Activated CD8-positive, alpha-beta T cell treated with anti-CD3 and anti-CD28 coated beads, Interleukin-2, amount 10 ng/mL, durations not matched to agents 7 days and 5 days (primary cell): Measurements from ENCODE around the gene DSCAML1. TPM values are rescaled to one million over a fixed set of nuclear protein-coding genes. Genes with fewer than 3 reads are reported as not detected.

ENCODE experiments used
- ATAC-seq: fragments of 150-1000 bp; cut with Tn5 transposase; one replicate; pipeline ENCODE4 v1.10.0; 2021; ENCODE audit warnings: moderate library complexity
- CTCF ChIA-PET: fragments of 350-600 bp; sonication (Branson Sonifier 250); formaldehyde crosslinking; loops from one replicate; lab custom pipeline; 2021; ENCODE audit warnings: antibody characterized with exemption; lab: Charles Lee
- POLR2A ChIA-PET: fragments of 350-600 bp; sonication (Branson Sonifier 250); formaldehyde crosslinking; loops from one replicate; lab custom pipeline; 2021; ENCODE audit warnings: antibody characterized with exemption; lab: Charles Lee
- DNase-seq: peaks from one replicate; pipeline ENCODE4 v3.0.0-alpha.2; 2020
- H3K27ac Mint-ChIP-seq: one replicate; pipeline ENCODE4 v1.8.0; 2021; ENCODE audit warnings: mild to moderate bottlenecking, mixed read lengths
- H3K27me3 Mint-ChIP-seq: one replicate; pipeline ENCODE4 v1.8.0; 2021; ENCODE audit warnings: low read depth, mixed read lengths
- H3K36me3 Mint-ChIP-seq: one replicate; pipeline ENCODE4 v1.8.0; 2021; ENCODE audit warnings: low read depth, mixed read lengths
- H3K4me1 Mint-ChIP-seq: one replicate; pipeline ENCODE4 v1.8.0; 2021; ENCODE audit warnings: low read depth, mixed read lengths
- H3K4me3 Mint-ChIP-seq: one replicate; pipeline ENCODE4 v1.8.0; 2021; ENCODE audit warnings: mild to moderate bottlenecking, mixed read lengths
- H3K9me3 Mint-ChIP-seq: one replicate; pipeline ENCODE4 v1.8.0; 2022; ENCODE audit warnings: mixed read lengths; ENCODE audit not compliant: insufficient read depth
- total RNA-seq, 2 experiments: library from RNA; stranded (reverse); gene quantifications; one replicate each; pipeline ENCODE4 v1.2.3, GENCODE V29; 2021

DSCAML1 gene
- total RNA-seq, 2 experiments from 2014 or later = 0.16 to 0.37 TPM

DNA sequence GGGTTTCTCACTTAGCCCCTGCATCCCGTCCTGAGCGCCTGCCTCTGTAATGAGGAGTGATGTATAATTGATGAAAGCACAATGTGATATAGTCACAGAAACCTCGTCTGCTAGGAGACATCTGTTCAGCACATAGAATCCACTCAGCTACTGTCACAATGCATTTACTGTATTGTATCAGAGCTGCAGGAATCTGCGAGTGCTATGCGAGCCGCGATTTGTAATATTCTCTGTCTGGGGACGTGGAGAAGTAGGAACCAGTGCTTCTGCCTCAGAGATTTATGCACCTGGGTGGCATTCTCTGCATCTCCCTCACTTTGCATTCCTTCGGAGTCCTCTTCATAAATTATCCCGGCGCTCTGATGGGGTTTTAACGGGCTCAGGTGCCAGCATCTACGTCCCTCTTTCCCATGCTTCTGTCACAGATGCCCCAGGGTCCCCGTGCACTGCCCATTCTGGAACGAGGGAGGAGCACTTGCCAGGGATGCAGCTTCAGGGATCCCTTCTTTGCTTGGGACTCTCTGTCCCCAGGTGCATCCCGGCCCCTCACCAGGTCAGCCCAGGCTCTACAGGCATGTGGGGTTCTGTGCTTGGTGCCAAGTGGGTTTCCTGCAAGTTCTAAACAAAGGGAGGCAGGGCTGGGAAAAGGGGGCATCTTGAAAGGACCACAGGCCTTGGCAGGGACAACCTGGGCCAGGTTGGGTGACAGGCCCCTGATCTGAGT, 205.5 kb downstream of the DSCAML1 start:
- CTCF ChIA-PET = no interaction called here
- ATAC-seq (no peak), DNase-seq (no peak)
- Mint-ChIP-seq H3K27me3 (peaks cover 9% of the 10 kb centered on the region), H3K4me3 (no peak overlapping the region), H3K9me3 (no peaks in the 10 kb centered on the region), H3K27ac (no peak overlapping the region), H3K4me1 (no peaks in the 10 kb centered on the region), H3K36me3 (no peaks in the 10 kb centered on the region)
- POLR2A ChIA-PET = interaction anchor here (0.7 kb wide), 1 partner anchor 16 kb away, joined by 3 read pairs; no protein-coding TSS in a partner anchor

DNA sequence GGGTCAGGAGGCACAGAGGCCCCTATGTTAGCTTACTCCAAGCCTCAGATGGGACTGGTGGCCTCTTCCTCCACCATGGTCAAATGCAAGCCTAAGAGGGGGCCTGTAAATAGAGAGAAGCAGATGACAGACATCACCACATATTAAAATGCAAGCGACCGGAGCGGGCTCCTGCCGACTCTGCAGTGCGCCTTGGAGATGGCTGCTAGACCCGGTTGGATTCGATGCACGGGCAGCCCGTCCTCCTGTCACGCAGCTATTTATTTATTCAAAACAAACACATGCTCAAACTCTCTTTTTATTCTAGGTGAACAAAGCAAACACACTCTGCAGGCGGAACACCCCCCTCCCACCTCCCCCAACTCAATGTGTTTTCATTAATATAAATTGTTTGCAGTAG, 208.0 kb downstream of the DSCAML1 start:
- no peaks in the 10 kb centered on the region for H3K36me3 Mint-ChIP-seq
- H3K9me3 Mint-ChIP-seq = no peaks in the 10 kb centered on the region
- H3K27ac Mint-ChIP-seq = no peak overlapping the region
- H3K4me3 Mint-ChIP-seq = no peak overlapping the region
- DNase-seq = no peak
- ChIA-PET CTCF (no interaction called here), POLR2A (no interaction called here)
- H3K4me1 Mint-ChIP-seq = no peaks in the 10 kb centered on the region
- no peaks in the 10 kb centered on the region for H3K27me3 Mint-ChIP-seq
- ATAC-seq = no peak

DNA sequence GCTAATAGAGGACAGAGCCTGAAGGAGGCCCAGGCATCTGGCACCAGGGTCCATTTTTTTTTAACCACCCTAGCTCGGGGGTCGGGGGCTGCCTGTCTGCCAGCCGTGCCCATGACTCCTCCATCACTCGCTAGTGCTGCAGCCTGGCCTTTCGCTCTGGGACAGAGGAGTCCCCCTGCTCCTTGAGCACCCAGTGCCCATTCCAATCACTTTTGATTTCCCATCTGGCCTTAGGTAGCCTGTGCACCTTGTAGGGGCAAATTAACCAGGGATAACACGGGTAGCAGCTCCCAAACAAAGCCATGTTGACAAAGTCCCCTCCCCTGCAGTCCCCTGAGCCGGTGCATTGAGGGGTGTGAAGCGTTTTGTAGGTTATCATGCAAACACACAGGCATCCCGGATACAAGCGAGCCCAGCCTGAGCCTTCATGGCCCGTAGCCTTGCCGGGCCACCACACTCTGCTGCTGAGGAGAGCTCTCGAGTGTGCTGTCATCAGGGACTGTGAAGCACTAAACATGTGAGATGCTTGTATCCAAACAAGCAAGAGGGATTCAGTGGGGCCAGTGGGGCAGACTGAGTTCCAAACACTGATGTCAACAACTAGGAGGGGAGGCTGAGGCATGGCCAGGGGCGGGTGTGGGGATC, 208.7 kb downstream of the DSCAML1 start:
- ATAC-seq = no peak
- POLR2A ChIA-PET = no interaction called here
- H3K27ac Mint-ChIP-seq = no peak overlapping the region
- no peaks in the 10 kb centered on the region for H3K27me3 Mint-ChIP-seq
- DNase-seq = no peak
- H3K4me3 Mint-ChIP-seq = no peak overlapping the region
- no peaks in the 10 kb centered on the region for H3K36me3 Mint-ChIP-seq
- H3K4me1 Mint-ChIP-seq = no peaks in the 10 kb centered on the region
- CTCF ChIA-PET = no interaction called here
- H3K9me3 Mint-ChIP-seq = no peaks in the 10 kb centered on the region

DNA sequence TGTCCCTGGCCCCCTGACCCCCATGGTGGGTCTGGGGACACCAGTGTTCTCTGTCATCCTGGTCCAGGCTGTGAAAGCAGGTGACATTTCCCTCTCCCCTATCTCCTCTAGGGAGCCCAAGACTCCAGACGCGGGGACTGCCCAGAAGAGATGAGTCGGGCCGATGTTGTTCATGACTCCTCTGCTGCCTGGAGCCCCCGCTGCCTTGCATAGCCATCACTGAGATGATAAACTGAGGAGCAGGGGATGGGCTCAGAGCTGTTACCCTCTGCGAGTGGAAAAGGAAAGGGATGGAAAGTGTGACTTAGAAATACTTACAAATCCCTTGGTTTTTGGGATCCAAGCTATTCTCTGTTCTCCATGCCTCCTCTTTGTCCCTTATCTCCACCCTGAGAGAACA, 209.6 kb downstream of the DSCAML1 start:
- H3K4me1 Mint-ChIP-seq = no peaks in the 10 kb centered on the region
- H3K4me3 Mint-ChIP-seq = no peak overlapping the region
- ATAC-seq = no peak
- H3K9me3 Mint-ChIP-seq = no peaks in the 10 kb centered on the region
- ChIA-PET POLR2A (no interaction called here), CTCF (no interaction called here)
- no peaks in the 10 kb centered on the region for H3K27me3 Mint-ChIP-seq
- H3K36me3 Mint-ChIP-seq = no peaks in the 10 kb centered on the region
- no peak for DNase-seq
- no peak overlapping the region for H3K27ac Mint-ChIP-seq

DNA sequence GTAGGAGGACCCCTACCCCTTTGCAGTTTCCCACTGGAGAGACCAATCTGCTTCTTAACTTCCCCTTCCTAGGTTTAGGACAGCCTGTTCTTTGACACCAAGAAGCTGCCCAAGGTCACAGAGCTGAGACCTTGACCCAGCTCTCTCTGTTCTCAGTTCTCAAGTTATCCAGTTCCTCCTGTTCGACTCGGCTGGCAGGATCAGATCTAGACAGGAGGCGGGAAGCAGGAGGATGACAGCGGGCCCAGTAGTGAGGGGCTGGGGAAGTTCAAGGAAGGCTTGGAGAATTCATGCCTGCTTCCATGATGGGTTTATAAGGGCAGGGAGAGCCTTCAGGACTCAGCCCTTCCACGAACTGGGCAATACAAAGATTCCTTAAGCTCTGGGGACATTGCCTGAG, 210.6 kb downstream of the DSCAML1 start:
- no peak for ATAC-seq
- CTCF ChIA-PET = no interaction called here

DNA sequence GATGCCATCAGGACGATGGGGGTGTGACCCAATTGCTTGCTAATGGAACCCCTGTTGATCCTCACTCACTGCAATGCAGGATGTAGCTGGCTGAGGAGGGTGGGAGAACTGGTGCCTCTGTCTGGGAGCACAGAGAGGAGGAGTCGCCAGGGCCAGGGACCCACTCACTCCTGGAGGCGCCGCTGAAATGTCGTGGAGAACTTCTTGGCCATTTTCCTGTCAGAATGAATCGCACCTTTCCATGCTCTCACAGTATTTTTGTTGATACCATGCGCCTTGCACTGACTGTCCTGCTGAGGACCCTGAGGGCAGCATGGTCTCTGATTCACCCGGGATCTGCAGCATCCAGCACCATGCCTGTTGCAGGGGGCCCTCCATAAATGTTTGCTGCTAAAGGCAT, 211.4 kb downstream of the DSCAML1 start:
- DNase-seq (no peak), ATAC-seq (no peak)
- Mint-ChIP-seq H3K4me1 (no peaks in the 10 kb centered on the region), H3K9me3 (no peaks in the 10 kb centered on the region), H3K4me3 (no peak overlapping the region), H3K27ac (no peak overlapping the region), H3K27me3 (no peaks in the 10 kb centered on the region), H3K36me3 (no peaks in the 10 kb centered on the region)
- CTCF ChIA-PET = interaction anchor here (1.0 kb wide), 1 partner anchor 11 kb away, joined by 3 read pairs; no protein-coding TSS in a partner anchor
- POLR2A ChIA-PET = no interaction called here

More for the DNA sequence above, 210.6 kb downstream of the DSCAML1 start:
- Mint-ChIP-seq H3K27ac (no peak overlapping the region), H3K4me3 (no peak overlapping the region), H3K4me1 (no peaks in the 10 kb centered on the region), H3K27me3 (no peaks in the 10 kb centered on the region), H3K36me3 (no peaks in the 10 kb centered on the region), H3K9me3 (no peaks in the 10 kb centered on the region)
- DNase-seq = no peak
- POLR2A ChIA-PET = no interaction called here

DNA sequence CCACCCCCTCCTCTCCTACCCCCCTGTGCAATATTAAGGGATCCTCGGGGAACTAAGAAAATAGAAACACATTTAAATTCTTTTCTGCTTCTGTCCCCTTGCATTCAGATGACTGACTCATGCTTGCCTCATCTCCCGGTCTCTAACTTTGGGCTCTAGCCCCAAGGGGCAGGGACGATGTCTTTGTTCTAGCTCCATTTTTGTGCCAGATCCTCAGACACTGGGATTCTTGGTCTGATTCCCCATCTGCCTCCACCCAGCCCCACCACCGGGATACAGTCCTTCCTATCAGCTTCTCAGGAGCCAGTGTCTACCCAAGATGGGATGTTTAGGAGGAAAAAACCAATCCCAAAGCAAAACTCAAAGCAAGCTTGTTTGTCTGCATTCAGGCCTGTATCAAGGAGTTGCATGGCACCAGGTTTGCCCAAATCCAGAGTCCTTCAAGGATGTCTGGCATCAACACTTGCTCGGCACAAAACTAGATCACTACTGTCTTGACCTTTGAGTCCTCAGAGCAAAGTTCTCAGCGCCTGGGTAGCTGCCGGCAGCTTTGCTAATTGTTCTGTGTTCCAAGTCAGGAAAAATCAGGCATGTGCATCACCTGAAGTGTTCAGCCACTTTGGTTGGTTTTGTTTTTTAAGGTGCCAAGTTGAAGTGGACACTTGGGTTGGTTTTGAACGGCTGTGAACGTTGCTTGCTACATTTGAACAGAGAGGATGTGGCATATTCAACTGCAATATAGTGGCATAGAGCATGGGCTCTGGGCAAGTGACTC, 212.8 kb downstream of the DSCAML1 start:
- Mint-ChIP-seq H3K27me3 (no peaks in the 10 kb centered on the region), H3K9me3 (no peaks in the 10 kb centered on the region), H3K4me3 (no peak overlapping the region), H3K27ac (no peak overlapping the region), H3K4me1 (no peaks in the 10 kb centered on the region), H3K36me3 (no peaks in the 10 kb centered on the region)
- CTCF ChIA-PET = no interaction called here
- POLR2A ChIA-PET = no interaction called here
- ATAC-seq (no peak), DNase-seq (no peak)

DNA sequence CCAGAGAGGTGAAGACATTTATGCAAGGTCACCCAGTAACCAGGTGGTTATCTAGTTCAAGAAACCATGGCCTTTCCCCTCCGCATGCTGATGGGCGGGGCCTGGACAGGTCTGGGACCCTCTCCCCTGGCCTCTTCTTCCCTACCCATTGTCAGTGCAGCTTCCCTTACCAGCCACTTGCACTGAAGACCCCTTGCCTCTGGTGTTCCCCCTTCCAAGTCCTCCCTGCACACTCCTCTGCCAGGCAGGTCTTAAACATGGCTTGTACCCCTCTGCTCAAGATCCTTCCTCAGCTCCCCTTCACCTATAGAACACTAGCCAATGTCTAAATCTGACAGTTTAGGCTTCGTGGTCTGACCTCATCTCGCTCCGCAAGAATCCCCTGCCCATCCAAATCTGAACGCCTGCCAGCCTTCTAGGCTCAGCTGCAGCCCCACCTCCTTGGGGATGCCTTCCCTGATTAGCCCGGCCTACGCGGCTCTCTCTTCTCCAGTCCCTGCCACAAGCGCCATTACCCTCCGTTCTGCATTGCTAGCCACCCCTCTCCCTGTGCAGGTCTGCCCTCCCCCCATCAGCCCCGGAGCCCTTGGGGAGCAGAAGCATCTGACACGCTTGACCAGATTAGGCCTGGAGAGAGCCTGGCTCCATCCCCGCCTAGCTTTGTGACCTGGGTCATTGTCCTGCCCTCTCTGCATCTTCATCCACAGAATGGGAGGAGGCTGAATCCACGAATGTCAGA, 213.8 kb downstream of the DSCAML1 start:
- H3K27me3 Mint-ChIP-seq = peaks cover 3% of the 10 kb centered on the region
- H3K4me3 Mint-ChIP-seq = no peak overlapping the region
- no peaks in the 10 kb centered on the region for H3K4me1 Mint-ChIP-seq
- DNase-seq (no peak), ATAC-seq (no peak)
- H3K9me3 Mint-ChIP-seq = no peaks in the 10 kb centered on the region
- H3K27ac Mint-ChIP-seq = no peak overlapping the region
- ChIA-PET CTCF (no interaction called here), POLR2A (no interaction called here)
- H3K36me3 Mint-ChIP-seq = no peaks in the 10 kb centered on the region

DNA sequence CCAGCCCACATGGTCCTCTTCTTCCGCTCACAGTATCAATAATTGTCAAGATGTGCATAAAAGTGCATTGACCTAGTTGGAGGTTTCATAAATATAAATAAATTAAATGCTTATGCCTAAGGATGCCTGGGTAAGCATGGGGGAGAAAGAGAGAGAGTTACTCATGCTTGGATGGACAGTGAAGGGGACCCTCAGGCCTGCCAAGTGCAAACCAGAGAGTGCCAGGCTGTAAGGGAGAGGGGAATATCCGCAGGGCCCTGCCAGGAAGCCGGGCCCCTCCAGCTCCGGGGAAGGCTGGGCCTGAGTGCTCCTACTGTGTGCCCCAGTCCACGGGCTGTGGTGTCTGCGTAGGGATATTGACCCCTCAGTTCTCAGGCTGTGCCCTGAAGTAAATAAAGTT, 214.6 kb downstream of the DSCAML1 start:
- no peak for DNase-seq

DNA sequence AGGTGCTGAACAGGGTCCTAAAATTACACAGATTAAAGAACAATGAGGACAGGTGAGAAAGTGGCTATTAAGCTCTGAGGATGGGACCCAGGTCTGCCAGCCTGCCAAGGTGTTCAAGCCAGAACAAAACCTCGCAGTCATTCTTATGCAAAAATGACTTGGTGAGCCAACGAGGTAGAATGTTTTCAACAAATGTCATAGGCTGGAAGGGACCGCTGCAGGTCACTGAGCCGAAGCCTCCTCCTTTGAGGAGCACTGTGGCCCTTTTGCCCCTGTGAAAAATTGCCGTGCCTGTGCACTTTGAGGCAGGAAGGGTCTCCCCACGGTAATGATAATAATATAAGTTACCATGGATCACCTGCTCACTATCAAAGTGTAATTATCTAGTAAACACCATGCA, 216.2 kb downstream of the DSCAML1 start:
- DNase-seq = no peak
- ChIA-PET POLR2A (no interaction called here), CTCF (interaction anchor here (1.1 kb wide), 1 partner anchor 155 kb away, joined by 3 read pairs; no protein-coding TSS in a partner anchor)
- Mint-ChIP-seq H3K27ac (no peak overlapping the region), H3K9me3 (no peaks in the 10 kb centered on the region), H3K27me3 (peaks cover 3% of the 10 kb centered on the region), H3K4me1 (no peaks in the 10 kb centered on the region), H3K4me3 (no peak overlapping the region), H3K36me3 (no peaks in the 10 kb centered on the region)
- no peak for ATAC-seq

More for the DNA sequence above, 214.6 kb downstream of the DSCAML1 start:
- no peak overlapping the region for H3K27ac Mint-ChIP-seq
- ATAC-seq = no peak
- POLR2A ChIA-PET = no interaction called here
- no peak overlapping the region for H3K4me3 Mint-ChIP-seq
- no peaks in the 10 kb centered on the region for H3K4me1 Mint-ChIP-seq
- no peaks in the 10 kb centered on the region for H3K36me3 Mint-ChIP-seq
- peaks cover 3% of the 10 kb centered on the region for H3K27me3 Mint-ChIP-seq
- CTCF ChIA-PET = no interaction called here
- no peaks in the 10 kb centered on the region for H3K9me3 Mint-ChIP-seq

DNA sequence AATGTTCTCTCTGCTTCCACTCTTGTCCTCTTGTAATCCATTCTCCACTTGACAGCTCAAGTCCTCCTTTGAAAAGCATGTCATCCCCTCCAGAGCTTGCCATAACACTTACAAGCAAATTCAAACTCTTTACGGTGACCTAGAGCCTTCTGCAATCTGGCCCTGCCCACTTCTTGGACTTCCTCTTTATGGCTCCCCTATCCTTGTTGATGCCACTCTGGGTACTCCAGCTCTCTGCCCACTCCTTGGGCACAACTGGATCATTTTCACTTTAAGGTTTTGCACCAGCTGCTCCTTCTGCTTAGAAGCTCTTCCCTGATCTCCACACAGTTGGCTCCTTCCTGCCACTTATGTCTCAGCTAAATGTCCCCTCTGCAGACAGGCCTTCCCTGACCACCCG, 217.9 kb downstream of the DSCAML1 start:
- CTCF ChIA-PET = interaction anchor here (1.2 kb wide), 1 partner anchor 153 kb away, joined by 3 read pairs; no protein-coding TSS in a partner anchor
- H3K4me1 Mint-ChIP-seq = no peaks in the 10 kb centered on the region

More for the DNA sequence above, 217.9 kb downstream of the DSCAML1 start:
- Mint-ChIP-seq H3K4me3 (no peak overlapping the region), H3K27ac (no peak overlapping the region), H3K9me3 (no peaks in the 10 kb centered on the region), H3K36me3 (no peaks in the 10 kb centered on the region), H3K27me3 (peaks cover 3% of the 10 kb centered on the region)
- POLR2A ChIA-PET = no interaction called here
- ATAC-seq = no peak
- no peak for DNase-seq
